Measurements from ENCODE around the gene IFITM2.
"Not testable (repeated sequence)": the region's sequence is repeated elsewhere in the genome, so short reads cannot be mapped to it uniquely, and the experiment has no call there.

The IFITM2 gene

GRCh38 chr11:316031-316701, 8.6 kb downstream of the IFITM2 start:
- H3K9me3 ChIP-seq (replicated peaks; ENCODE audit: insufficient read depth, low read length), result no peaks in the 10 kb centered on the region
- H3K4me3 ChIP-seq (ENCODE audit: low read length), result no peak overlapping the region
- no peak for DNase-seq
- no peaks in the 10 kb centered on the region for H4K20me1 ChIP-seq (ENCODE audit: insufficient read depth, low read length)
- H3K36me3 ChIP-seq (replicated peaks; ENCODE audit: insufficient read depth, low read length), result no peaks in the 10 kb centered on the region
- no peak overlapping the region for H3K9ac ChIP-seq (ENCODE audit: low read length)
- H3F3A ChIP-seq (ENCODE audit: insufficient read depth, low read length), result no peaks in the 10 kb centered on the region
- peaks cover 14% of the 10 kb centered on the region for H3K4me1 ChIP-seq (ENCODE audit: low read length)
- no peaks in the 10 kb centered on the region for H3K79me2 ChIP-seq (ENCODE audit: low read length)
- TF ChIP-seq EZH2phosphoT487 (IDR thresholded peaks at IDR 0.05; ENCODE audit: low read length) (no peak), EZH2 (optimal IDR thresholded peaks at IDR 0.05; ENCODE audit: low read depth, low read length) (no peak), CTCF (IDR thresholded peaks at IDR 0.05; ENCODE audit: low read length) (no peak)
- peaks cover 60% of the 10 kb centered on the region for H3K27me3 ChIP-seq (replicated peaks; ENCODE audit: insufficient read depth, low read length)
- no peak overlapping the region for H2AFZ ChIP-seq (ENCODE audit: low read length)
- no peak overlapping the region for H3K27ac ChIP-seq (ENCODE audit: low read length)
- H3K4me2 ChIP-seq (ENCODE audit: low read depth, low read length), result no peak overlapping the region
- no peaks in the 10 kb centered on the region for H3K9me2 ChIP-seq (replicated peaks; ENCODE audit: insufficient read depth, low read length)

GRCh38 chr11:316891-317301, 9.3 kb downstream of the IFITM2 start:
- Histone ChIP-seq H3K27me3 (replicated peaks; ENCODE audit: insufficient read depth, low read length) (peaks cover 57% of the 10 kb centered on the region), H3K4me3 (ENCODE audit: low read length) (no peak overlapping the region), H3K27ac (ENCODE audit: low read length) (no peak overlapping the region), H3K9me2 (replicated peaks; ENCODE audit: insufficient read depth, low read length) (no peaks in the 10 kb centered on the region), H3K79me2 (ENCODE audit: low read length) (no peaks in the 10 kb centered on the region), H3K36me3 (replicated peaks; ENCODE audit: insufficient read depth, low read length) (no peaks in the 10 kb centered on the region), H2AFZ (ENCODE audit: low read length) (no peak overlapping the region), H3K9me3 (replicated peaks; ENCODE audit: insufficient read depth, low read length) (no peaks in the 10 kb centered on the region), H3K4me2 (ENCODE audit: low read depth, low read length) (no peak overlapping the region), H3K4me1 (ENCODE audit: low read length) (peaks cover 14% of the 10 kb centered on the region), H3K9ac (ENCODE audit: low read length) (no peak overlapping the region), H3F3A (ENCODE audit: insufficient read depth, low read length) (no peaks in the 10 kb centered on the region), H4K20me1 (ENCODE audit: insufficient read depth, low read length) (no peaks in the 10 kb centered on the region)
- no peak for TF ChIP-seq EZH2 (optimal IDR thresholded peaks at IDR 0.05; ENCODE audit: low read depth, low read length)
- TF ChIP-seq CTCF (IDR thresholded peaks at IDR 0.05; ENCODE audit: low read length), result no peak
- no peak for TF ChIP-seq EZH2phosphoT487 (IDR thresholded peaks at IDR 0.05; ENCODE audit: low read length)
- no peak for DNase-seq

- DNase-seq; H3K4me2 ChIP-seq (ENCODE audit: low read depth, low read length): not testable (repeated sequence)
These were observed 10.2 kb downstream of the IFITM2 start for GRCh38 chr11:317668-318404.

GRCh38 chr11:318405-319120, 10.9 kb downstream of the IFITM2 start:
- not testable (repeated sequence) for H3K36me3 ChIP-seq (replicated peaks; ENCODE audit: insufficient read depth, low read length); H3K79me2 ChIP-seq (ENCODE audit: low read length); H3K27ac ChIP-seq (ENCODE audit: low read length); DNase-seq; H2AFZ ChIP-seq (ENCODE audit: low read length); H3K4me3 ChIP-seq (ENCODE audit: low read length); H3K9ac ChIP-seq (ENCODE audit: low read length); H4K20me1 ChIP-seq (ENCODE audit: insufficient read depth, low read length); H3K9me2 ChIP-seq (replicated peaks; ENCODE audit: insufficient read depth, low read length); H3K9me3 ChIP-seq (replicated peaks; ENCODE audit: insufficient read depth, low read length); H3K4me2 ChIP-seq (ENCODE audit: low read depth, low read length); H3K4me1 ChIP-seq (ENCODE audit: low read length); H3F3A ChIP-seq (ENCODE audit: insufficient read depth, low read length)
- H3K27me3 ChIP-seq (replicated peaks; ENCODE audit: insufficient read depth, low read length), result peaks cover 47% of the 10 kb centered on the region

More at GRCh38 chr11:317668-318404, 10.2 kb downstream of the IFITM2 start:
- H3K4me3 ChIP-seq (ENCODE audit: low read length); H4K20me1 ChIP-seq (ENCODE audit: insufficient read depth, low read length); H3K36me3 ChIP-seq (replicated peaks; ENCODE audit: insufficient read depth, low read length); H3K9me3 ChIP-seq (replicated peaks; ENCODE audit: insufficient read depth, low read length); H3K79me2 ChIP-seq (ENCODE audit: low read length); H2AFZ ChIP-seq (ENCODE audit: low read length); H3K27ac ChIP-seq (ENCODE audit: low read length); H3K9me2 ChIP-seq (replicated peaks; ENCODE audit: insufficient read depth, low read length); H3K9ac ChIP-seq (ENCODE audit: low read length); H3F3A ChIP-seq (ENCODE audit: insufficient read depth, low read length): not testable (repeated sequence)
- Histone ChIP-seq H3K27me3 (replicated peaks; ENCODE audit: insufficient read depth, low read length) (peaks cover 47% of the 10 kb centered on the region), H3K4me1 (ENCODE audit: low read length) (peaks cover 14% of the 10 kb centered on the region)

GRCh38 chr11:319121-319887, 11.7 kb downstream of the IFITM2 start:
- H3K9me2 ChIP-seq (replicated peaks; ENCODE audit: insufficient read depth, low read length); H3K4me1 ChIP-seq (ENCODE audit: low read length); H3K9ac ChIP-seq (ENCODE audit: low read length); H3F3A ChIP-seq (ENCODE audit: insufficient read depth, low read length); H4K20me1 ChIP-seq (ENCODE audit: insufficient read depth, low read length); DNase-seq; H3K36me3 ChIP-seq (replicated peaks; ENCODE audit: insufficient read depth, low read length); H3K4me2 ChIP-seq (ENCODE audit: low read depth, low read length); H3K9me3 ChIP-seq (replicated peaks; ENCODE audit: insufficient read depth, low read length); H3K79me2 ChIP-seq (ENCODE audit: low read length); H3K4me3 ChIP-seq (ENCODE audit: low read length); H3K27ac ChIP-seq (ENCODE audit: low read length); H2AFZ ChIP-seq (ENCODE audit: low read length): not testable (repeated sequence)
- peaks cover 54% of the 10 kb centered on the region for H3K27me3 ChIP-seq (replicated peaks; ENCODE audit: insufficient read depth, low read length)

Measured in MM.1S (cell line).